ENCODE measurements around the gene MTERF2. TPM values are rescaled to one million over a fixed set of nuclear protein-coding genes. Genes with fewer than 3 reads are reported as not detected.

Gene MTERF2
- total and polyA plus RNA-seq, 2 donors (not counting 3 experiments of a cell fraction or from before 2014, with no cell fraction given): 3.4 to 9.6 TPM

GRCh38 chr12:106947461-106947860 lies 39.5 kb downstream of the MTERF2 start:
- no TSS peak for BruUV-seq (replicated peaks)
- H4K20me1 ChIP-seq (replicated peaks; ENCODE audit: control insufficient read depth, extremely low read depth, insufficient read depth, low read length): no peaks in the 10 kb centered on the region
- H3K4me2 ChIP-seq (ENCODE audit: insufficient read depth, low read length): no peak overlapping the region
- TF ChIP-seq POLR2AphosphoS5 (IDR thresholded peaks at IDR 0.05; ENCODE audit: insufficient read depth, low read depth, low read length): no peak
- no peak overlapping the region for H3K9ac ChIP-seq (replicated peaks; ENCODE audit: extremely low read depth, insufficient read depth, low read length)
- no peak for DNase-seq (ENCODE audit: low read depth, low spot score)
- intact Hi-C loops (cut with micrococcal nuclease) (no loop called here), dilution Hi-C loops (cut with MboI; ENCODE audit: extremely low pct_ligation_motif_present, low sequenced_read_pairs) (no loop called here)
- H3K79me2 ChIP-seq (ENCODE audit: control insufficient read depth, insufficient read depth, low read length): no peaks in the 10 kb centered on the region
- no peaks in the 10 kb centered on the region for H3K4me1 ChIP-seq (ENCODE audit: control insufficient read depth, extremely low read depth, insufficient read depth, low read length)
- H3K4me3 ChIP-seq (replicated peaks in 1 of 3; ENCODE audit: insufficient read depth in 1 of 3, low read depth in 1 of 3, low read length in 3 of 3): no peak overlapping the region
- no peak overlapping the region for H3K27ac ChIP-seq (ENCODE audit: insufficient read depth, low read depth, low read length)
- no peaks in the 10 kb centered on the region for H3K9me3 ChIP-seq (replicated peaks; ENCODE audit: control insufficient read depth, insufficient read depth, low read length)
- H3K27me3 ChIP-seq (ENCODE audit: control insufficient read depth in 2 of 2, insufficient read depth in 2 of 2, low read length in 2 of 2): peaks cover 2 to 8% of the 10 kb centered on the region in 2 experiments
- no peak for FAIRE-seq
- no peaks in the 10 kb centered on the region for H3K36me3 ChIP-seq (ENCODE audit: control insufficient read depth in 2 of 2, extremely low read depth in 1 of 2, insufficient read depth in 2 of 2, low read length in 2 of 2)
- CTCF ChIA-PET: no interaction called here
- POLR2A ChIA-PET: no interaction called here
- H3K9me1 ChIP-seq (replicated peaks; ENCODE audit: control insufficient read depth, extremely low read depth, insufficient read depth, low read length): no peaks in the 10 kb centered on the region
- no peak overlapping the region for H2AFZ ChIP-seq (ENCODE audit: low read depth, low read length)

GRCh38 chr12:106945261-106945851 lies 41.6 kb downstream of the MTERF2 start:
- no peaks in the 10 kb centered on the region for H3K4me1 ChIP-seq (ENCODE audit: control insufficient read depth, extremely low read depth, insufficient read depth, low read length)
- no peaks in the 10 kb centered on the region for H3K36me3 ChIP-seq (ENCODE audit: control insufficient read depth in 2 of 2, extremely low read depth in 1 of 2, insufficient read depth in 2 of 2, low read length in 2 of 2)
- H4K20me1 ChIP-seq (replicated peaks; ENCODE audit: control insufficient read depth, extremely low read depth, insufficient read depth, low read length): no peaks in the 10 kb centered on the region
- peaks cover 5 to 6% of the 10 kb centered on the region in 2 experiments for H3K27me3 ChIP-seq (ENCODE audit: control insufficient read depth in 2 of 2, insufficient read depth in 2 of 2, low read length in 2 of 2)
- no peak overlapping the region for H2AFZ ChIP-seq (ENCODE audit: low read depth, low read length)
- no peaks in the 10 kb centered on the region for H3K9me3 ChIP-seq (replicated peaks; ENCODE audit: control insufficient read depth, insufficient read depth, low read length)
- H3K9me1 ChIP-seq (replicated peaks; ENCODE audit: control insufficient read depth, extremely low read depth, insufficient read depth, low read length): no peaks in the 10 kb centered on the region
- intact Hi-C loops (cut with micrococcal nuclease) (no loop called here), dilution Hi-C loops (cut with MboI; ENCODE audit: extremely low pct_ligation_motif_present, low sequenced_read_pairs) (no loop called here)
- no peaks in the 10 kb centered on the region for H3K79me2 ChIP-seq (ENCODE audit: control insufficient read depth, insufficient read depth, low read length)
- H3K27ac ChIP-seq (ENCODE audit: insufficient read depth, low read depth, low read length): no peak overlapping the region
- ChIA-PET POLR2A (no interaction called here), CTCF (no interaction called here)
- BruUV-seq (replicated peaks): no TSS peak
- no peak for TF ChIP-seq POLR2AphosphoS5 (IDR thresholded peaks at IDR 0.05; ENCODE audit: insufficient read depth, low read depth, low read length)
- no peak for TF ChIP-seq EZH2 (IDR thresholded peaks at IDR 0.05; ENCODE audit: borderline replicate concordance, low read depth, low read length, severe bottlenecking)
- TF ChIP-seq FOS (IDR thresholded peaks at IDR 0.05; ENCODE audit: borderline replicate concordance, insufficient read depth, low read length): no peak
- TF ChIP-seq GATA2 (IDR thresholded peaks at IDR 0.05; ENCODE audit: insufficient read depth, insufficient read length, low read depth, low read length): no peak
- no peak for TF ChIP-seq JUN (IDR thresholded peaks at IDR 0.05; ENCODE audit: borderline replicate concordance, insufficient read depth, insufficient read length, low read depth)
- no peak for TF ChIP-seq MYC (IDR thresholded peaks at IDR 0.05; ENCODE audit: low read depth, low read length)
- TF ChIP-seq CTCF (IDR thresholded peaks at IDR 0.05; ENCODE audit: extremely low read depth in 1 of 2, insufficient read depth in 1 of 2, low read depth in 1 of 2, low read length in 2 of 2): no peak
- TF ChIP-seq MAX (IDR thresholded peaks at IDR 0.05; ENCODE audit: insufficient read depth, insufficient read length): no peak
- no peak for TF ChIP-seq POLR2A (IDR thresholded peaks at IDR 0.05; ENCODE audit: low read depth, low read length)
- no peak overlapping the region for H3K4me2 ChIP-seq (ENCODE audit: insufficient read depth, low read length)
- H3K9ac ChIP-seq (replicated peaks; ENCODE audit: extremely low read depth, insufficient read depth, low read length): no peak overlapping the region
- FAIRE-seq: no peak
- H3K4me3 ChIP-seq (replicated peaks in 1 of 3; ENCODE audit: insufficient read depth in 1 of 3, low read depth in 1 of 3, low read length in 3 of 3): no peak overlapping the region
- DNase-seq (ENCODE audit: low read depth, low spot score): no peak
